Keratinocyte (primary cell): ENCODE data around the gene VAMP5. TPM values are rescaled to one million over a fixed set of nuclear protein-coding genes. Genes with fewer than 3 reads are reported as not detected.

Experiments used
- DNase-seq: peaks from one replicate; pipeline ENCODE4 v3.0.0-alpha.2; 2011; ENCODE audit warnings: low read depth, missing footprints, low spot score
- FAIRE-seq: peaks from 2 replicates; lab custom pipeline; 2011; peaks lifted over from hg19 to GRCh38; lab: Jason Lieb, UNC
- H2AFZ ChIP-seq: 2 replicates; pipeline ENCODE4 v1.6.0; 2012; ENCODE audit warnings: low read length, control low read depth, inconsistent platforms; ENCODE audit not compliant: control insufficient read depth
- H3K27ac ChIP-seq: 2 replicates; pipeline ENCODE4 v1.5.1; 2011; ENCODE audit warnings: low read length; ENCODE audit not compliant: control insufficient read depth, insufficient read depth
- H3K27me3 ChIP-seq: 3 replicates; pipeline ENCODE4 v1.6.0; 2011; ENCODE audit warnings: low read length; ENCODE audit not compliant: control insufficient read depth, insufficient read depth; ENCODE audit errors: extremely low read depth
- H3K36me3 ChIP-seq, 2 experiments: 2 replicates in 1 of 2; 3 replicates in 1 of 2; pipeline ENCODE4 v1.5.1; 2011; ENCODE audit warnings: low read length in 2 of 2, mild to moderate bottlenecking in 1 of 2; ENCODE audit not compliant: control insufficient read depth in 2 of 2, insufficient read depth in 2 of 2; ENCODE audit errors: extremely low read depth in 1 of 2
- H3K4me1 ChIP-seq: 3 replicates; pipeline ENCODE4 v1.5.1; 2011; ENCODE audit warnings: low read length; ENCODE audit not compliant: control insufficient read depth, insufficient read depth; ENCODE audit errors: extremely low read depth
- H3K4me2 ChIP-seq: 3 replicates; pipeline ENCODE4 v1.6.0; 2011; ENCODE audit warnings: low read depth, low read length; ENCODE audit not compliant: control insufficient read depth, insufficient read depth; ENCODE audit errors: extremely low read depth
- H3K4me3 ChIP-seq, 3 experiments: fragments of 200-600 bp in 1 of 3; sonication (generic) in 1 of 3; 2 replicates in 2 of 3; 3 replicates in 1 of 3; pipeline ENCODE4 v1.5.1; 2011 to 2016; ENCODE audit warnings: low read length in 3 of 3, mild to moderate bottlenecking in 3 of 3, control low read depth in 2 of 3, inconsistent platforms in 1 of 3, low read depth in 1 of 3, mixed read lengths in 1 of 3, mixed run types in 1 of 3, moderate library complexity in 1 of 3; ENCODE audit not compliant: control insufficient read depth in 2 of 3, insufficient read depth in 2 of 3; ENCODE audit errors: extremely low read depth in 1 of 3
- H3K79me2 ChIP-seq: 2 replicates; pipeline ENCODE4 v1.6.0; 2012; ENCODE audit warnings: low read length; ENCODE audit not compliant: control insufficient read depth, insufficient read depth
- H3K9ac ChIP-seq: 3 replicates; pipeline ENCODE4 v1.6.0; 2011; ENCODE audit warnings: low read length; ENCODE audit not compliant: control insufficient read depth, insufficient read depth; ENCODE audit errors: extremely low read depth
- H3K9me1 ChIP-seq: 3 replicates; pipeline ENCODE4 v1.6.0; 2011; ENCODE audit warnings: low read length; ENCODE audit not compliant: control insufficient read depth, insufficient read depth; ENCODE audit errors: extremely low read depth
- H3K9me3 ChIP-seq: 2 replicates; pipeline ENCODE4 v1.5.1; 2012; ENCODE audit warnings: low read depth, low read length; ENCODE audit not compliant: control insufficient read depth
- H4K20me1 ChIP-seq: 3 replicates; pipeline ENCODE4 v1.6.0; 2011; ENCODE audit warnings: low read length; ENCODE audit not compliant: control insufficient read depth, insufficient read depth; ENCODE audit errors: extremely low read depth
- EZH2 ChIP-seq: IDR thresholded peaks from one replicate; pipeline ENCODE4 v1.6.1; 2012; ENCODE audit warnings: inconsistent platforms, mild to moderate bottlenecking, low read length, moderate library complexity
- dilution Hi-C: fragments of 300-500 bp; cut with MboI; formaldehyde crosslinking; loops from one replicate; pipeline ENCODE4 v1.7.0; 2020; ENCODE audit warnings: low sequenced_read_pairs; ENCODE audit not compliant: extremely low pct_ligation_motif_present
- polyA plus RNA-seq, 5 experiments: library from polyadenylated mRNA; depleted of rRNA in 3 of 5; stranded (reverse) in 3 of 5; stranded (forward) in 1 of 5; unstranded in 1 of 5; fragments of >200 nt; gene quantifications; 1 replicate in 1 of 5; 2 replicates in 3 of 5; 3 replicates in 1 of 5; pipeline versions ENCODE4 v1.2.1 to v1.2.3, GENCODE V29; 2011 to 2012; ENCODE audit warnings: missing spikeins in 2 of 5, low read depth in 1 of 5, low replicate concordance in 1 of 5
- TF ChIP-seq, protein P1 (sequence below), 3 experiments: IDR thresholded peaks in 1 of 3; conservative IDR thresholded peaks in 1 of 3; optimal IDR thresholded peaks in 1 of 3; 2 replicates in 2 of 3; 3 replicates in 1 of 3; pipeline versions ENCODE3 to v1.5.1; 2011; ENCODE audit warnings: low read length in 3 of 3, mild to moderate bottlenecking in 3 of 3, moderate library complexity in 2 of 3, control low read depth in 1 of 3, inconsistent platforms in 1 of 3; ENCODE audit not compliant: insufficient read depth in 2 of 3; ENCODE audit errors: extremely low read depth in 1 of 3

The VAMP5 gene
- polyA plus RNA-seq, 1 donor (not counting 4 experiments of a cell fraction or from before 2014, with no cell fraction given), result 11.0 TPM

GRCh38 chr2:85611217-85611704 is 27.0 kb downstream of the VAMP5 start:
- Histone ChIP-seq H3K9ac (peak overlapping the region; percentile 78), H3K79me2 (peaks cover 16% of the 10 kb centered on the region)
- no peak for FAIRE-seq

DNA sequence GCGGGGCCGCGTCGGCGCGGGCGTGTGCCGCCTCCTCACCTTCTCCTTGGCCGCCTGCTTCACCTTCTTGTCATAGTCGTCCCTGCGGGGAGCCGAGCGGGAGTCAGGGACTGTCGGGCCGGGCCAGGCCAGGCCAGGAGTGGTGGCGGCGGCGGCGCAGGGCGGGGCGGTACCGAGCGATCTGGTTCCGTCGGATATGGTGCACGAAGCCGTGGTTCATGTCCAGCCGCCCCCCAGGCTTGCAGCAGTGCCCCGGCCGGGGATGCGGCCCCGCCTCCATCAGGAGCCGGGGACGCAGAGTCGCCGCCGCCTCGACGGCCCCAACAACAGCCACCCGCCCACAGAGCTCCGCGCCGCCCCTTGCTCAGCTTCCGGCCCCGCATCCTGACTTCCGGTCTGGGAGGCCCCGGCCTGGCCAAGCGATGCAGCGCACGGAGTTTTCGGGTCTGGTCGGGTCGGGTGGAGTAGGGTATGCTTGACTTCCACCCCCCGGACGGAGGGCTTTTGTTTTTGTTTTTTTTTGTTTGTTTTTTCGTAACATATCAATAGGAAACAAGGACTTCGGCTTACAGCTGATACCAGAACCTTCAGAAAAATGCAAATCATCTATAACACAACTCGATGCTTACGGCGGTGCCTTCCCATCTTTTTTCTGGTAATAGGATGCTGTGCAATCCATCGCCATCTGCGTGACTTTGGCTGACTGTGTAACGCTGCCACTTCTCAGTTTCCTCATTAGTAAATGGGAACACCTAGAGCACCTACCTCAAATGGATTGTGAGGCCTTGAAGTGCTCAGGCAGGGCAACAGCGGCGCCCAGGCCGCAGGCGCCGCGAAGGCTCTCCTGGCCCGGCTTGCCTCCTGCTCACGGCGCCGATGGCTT is 27.7 kb downstream of the VAMP5 start, which contains the start of gene C2orf68:
Gene C2orf68 (minus strand): TSS at position 362 of the 883 bp plus-strand sequence. CDS start 82 bp downstream, at position 280.
- H3K4me1 ChIP-seq, result peaks cover 3% of the 10 kb centered on the region
- H3K27me3 ChIP-seq, result no peaks in the 10 kb centered on the region
- TF ChIP-seq EZH2, result no peak
- TF ChIP-seq, protein P1, sequence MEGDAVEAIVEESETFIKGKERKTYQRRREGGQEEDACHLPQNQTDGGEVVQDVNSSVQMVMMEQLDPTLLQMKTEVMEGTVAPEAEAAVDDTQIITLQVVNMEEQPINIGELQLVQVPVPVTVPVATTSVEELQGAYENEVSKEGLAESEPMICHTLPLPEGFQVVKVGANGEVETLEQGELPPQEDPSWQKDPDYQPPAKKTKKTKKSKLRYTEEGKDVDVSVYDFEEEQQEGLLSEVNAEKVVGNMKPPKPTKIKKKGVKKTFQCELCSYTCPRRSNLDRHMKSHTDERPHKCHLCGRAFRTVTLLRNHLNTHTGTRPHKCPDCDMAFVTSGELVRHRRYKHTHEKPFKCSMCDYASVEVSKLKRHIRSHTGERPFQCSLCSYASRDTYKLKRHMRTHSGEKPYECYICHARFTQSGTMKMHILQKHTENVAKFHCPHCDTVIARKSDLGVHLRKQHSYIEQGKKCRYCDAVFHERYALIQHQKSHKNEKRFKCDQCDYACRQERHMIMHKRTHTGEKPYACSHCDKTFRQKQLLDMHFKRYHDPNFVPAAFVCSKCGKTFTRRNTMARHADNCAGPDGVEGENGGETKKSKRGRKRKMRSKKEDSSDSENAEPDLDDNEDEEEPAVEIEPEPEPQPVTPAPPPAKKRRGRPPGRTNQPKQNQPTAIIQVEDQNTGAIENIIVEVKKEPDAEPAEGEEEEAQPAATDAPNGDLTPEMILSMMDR (optimal IDR thresholded peaks at IDR 0.05 in 1 of 3, IDR thresholded peaks at IDR 0.05 in 1 of 3, conservative IDR thresholded peaks at IDR 0.05 in 1 of 3; ENCODE audit: extremely low read depth in 1 of 3, insufficient read depth in 2 of 3, low read length in 3 of 3), result peak in 1 of 3 experiments; percentile 1
- peaks cover 23% of the 10 kb centered on the region for H3K79me2 ChIP-seq
- peak within 1 kb of the TSS; percentile 99 for H3K4me2 ChIP-seq
- no peaks in the 10 kb centered on the region for H3K9me3 ChIP-seq
- H2AFZ ChIP-seq, result peak within 1 kb of the TSS; percentile 94
- FAIRE-seq (no peak), DNase-seq (no peak)
- H4K20me1 ChIP-seq, result no peaks in the 10 kb centered on the region
- H3K9ac ChIP-seq, result peak within 1 kb of the TSS; percentile 78
- no peaks in the 10 kb centered on the region for H3K9me1 ChIP-seq
- dilution Hi-C loops, result no loop called here
- peak within 1 kb of the TSS; percentile 87 for H3K27ac ChIP-seq
- H3K36me3 ChIP-seq, result peaks cover 2 to 15% of the 10 kb centered on the region in 2 experiments
- H3K4me3 ChIP-seq, result peak within 1 kb of the TSS; percentile 66 to 93 (median 91)

More at GRCh38 chr2:85611217-85611704, 27.0 kb downstream of the VAMP5 start:
- H2AFZ ChIP-seq, result peak overlapping the region; percentile 84
- TF ChIP-seq EZH2, result no peak
- TF ChIP-seq, protein P1 (optimal IDR thresholded peaks at IDR 0.05 in 1 of 3, IDR thresholded peaks at IDR 0.05 in 1 of 3, conservative IDR thresholded peaks at IDR 0.05 in 1 of 3; ENCODE audit: extremely low read depth in 1 of 3, insufficient read depth in 2 of 3, low read length in 3 of 3), result no peak
- no peaks in the 10 kb centered on the region for H3K27me3 ChIP-seq
- H3K4me1 ChIP-seq, result peaks cover 2% of the 10 kb centered on the region
- dilution Hi-C loops, result no loop called here
- H3K9me3 ChIP-seq, result no peaks in the 10 kb centered on the region
- peak overlapping the region; percentile 66 to 93 (median 91) for H3K4me3 ChIP-seq
- no peak for DNase-seq
- no peaks in the 10 kb centered on the region for H4K20me1 ChIP-seq
- peak overlapping the region; percentile 99 for H3K4me2 ChIP-seq
- peaks cover 2 to 15% of the 10 kb centered on the region in 2 experiments for H3K36me3 ChIP-seq
- peak overlapping the region; percentile 87 for H3K27ac ChIP-seq
- H3K9me1 ChIP-seq, result no peaks in the 10 kb centered on the region
